Peyer's patch (tissue), 4 donors: Measurements from ENCODE around the gene SRC. TPM values are rescaled to one million over a fixed set of nuclear protein-coding genes. Genes with fewer than 3 reads are reported as not detected.
A peak's percentile ranks its signal among the peaks of the same experiment; 100 is the strongest.

Source experiments
- DNase-seq, 3 donors: peaks; one replicate each; pipeline ENCODE4 v3.0.0-alpha.2; 2017 to 2019
- H3K27ac ChIP-seq, 4 donors: fragments of 200-600 bp; sonication (generic); one replicate each; pipeline ENCODE4 v1.5.1; 2016 to 2019
- H3K27me3 ChIP-seq, 2 donors: fragments of 200-600 bp; sonication (generic); one replicate each; pipeline ENCODE4 v1.5.1; 2019
- H3K36me3 ChIP-seq, 3 donors: fragments of 200-600 bp; sonication (generic); one replicate each; pipeline ENCODE4 v1.5.1; 2016 to 2019
- H3K4me1 ChIP-seq, 4 donors: fragments of 200-600 bp; sonication (generic); one replicate each; pipeline ENCODE4 v1.5.1; 2016 to 2019
- H3K4me3 ChIP-seq, 4 donors: fragments of 200-600 bp; sonication (generic); 1 replicate in 3 of 4; 2 replicates in 1 of 4; pipeline ENCODE4 v1.5.1; 2016 to 2019; ENCODE audit warnings: mild to moderate bottlenecking in 1 of 4
- H3K9me3 ChIP-seq, 4 donors: fragments of 200-600 bp; sonication (generic); one replicate each; pipeline ENCODE4 v1.5.1; 2016 to 2019; ENCODE audit warnings: mild to moderate bottlenecking in 1 of 4
- CTCF ChIP-seq, 6 experiments: fragments of 450-650 bp in 4 of 6; fragments of 200-600 bp in 2 of 6; sonication (generic) in 1 of 6; IDR thresholded peaks; one replicate each; pipeline ENCODE4 v1.5.1; 2017 to 2019; ENCODE audit warnings: antibody characterized with exemption in 6 of 6, mild to moderate bottlenecking in 3 of 6, moderate library complexity in 1 of 6
- POLR2A ChIP-seq, 2 donors: fragments of 450-650 bp; IDR thresholded peaks; one replicate each; pipeline ENCODE4 v1.5.1; 2017; ENCODE audit warnings: antibody characterized with exemption in 2 of 2, mild to moderate bottlenecking in 2 of 2, moderate library complexity in 2 of 2
- total RNA-seq, 4 donors: library from RNA; depleted of rRNA; stranded (reverse); fragments of >200 nt; gene quantifications; one replicate each; pipeline ENCODE4 v1.1.0, GENCODE V29; 2016

The SRC gene
- total RNA-seq, 4 donors from 2014 or later = 85.8 to 187 (median 146) TPM

DNA sequence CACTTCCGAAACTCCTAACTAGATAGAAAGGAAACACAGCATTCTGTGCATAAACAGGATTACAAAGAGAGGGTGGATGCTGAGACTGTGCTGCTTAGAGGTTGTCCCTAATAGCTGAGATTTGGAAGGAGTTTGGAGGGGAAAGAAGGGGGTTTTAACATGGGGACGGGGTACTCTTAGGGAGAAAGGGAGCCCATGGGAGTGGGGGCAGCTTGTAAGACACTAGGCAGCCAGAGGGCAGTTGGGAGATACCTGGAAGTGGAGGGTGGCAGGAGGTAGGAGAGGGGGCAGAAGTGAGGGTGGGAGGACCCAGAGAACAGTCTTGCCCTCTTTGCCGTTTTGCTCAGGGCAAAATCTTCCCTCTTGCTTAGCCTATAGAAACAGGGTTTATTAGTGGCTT, 40.1 kb upstream of the SRC start:
- H3K27me3 ChIP-seq = no peaks in the 10 kb centered on the region
- H3K9me3 ChIP-seq = no peaks in the 10 kb centered on the region
- peaks cover 0 to 64% (median 0%) of the 10 kb centered on the region in 3 donors for H3K36me3 ChIP-seq
- no peak overlapping the region for H3K27ac ChIP-seq
- H3K4me3 ChIP-seq = no peak overlapping the region
- H3K4me1 ChIP-seq = peaks cover 0 to 26% (median 2%) of the 10 kb centered on the region in 4 donors
- DNase-seq = peak in 1 of 3 donors; percentile 31
- TF ChIP-seq CTCF (IDR thresholded peaks at IDR 0.05) (no peak), POLR2A (IDR thresholded peaks at IDR 0.05) (no peak)

GRCh38 chr20:37308086-37309050, 37.6 kb upstream of the SRC start:
- Histone ChIP-seq H3K4me3 (no peak overlapping the region), H3K27ac (peak overlapping the region in 3 of 4 donors; percentile 45 to 78 (median 67)), H3K36me3 (peaks cover 0 to 42% (median 0%) of the 10 kb centered on the region in 3 donors), H3K9me3 (no peaks in the 10 kb centered on the region), H3K27me3 (no peaks in the 10 kb centered on the region), H3K4me1 (peaks cover 0 to 30% (median 2%) of the 10 kb centered on the region in 4 donors)
- TF ChIP-seq POLR2A (IDR thresholded peaks at IDR 0.05) = peak in 1 of 2 donors; percentile 17
- TF ChIP-seq CTCF (IDR thresholded peaks at IDR 0.05) = no peak
- peak in 1 of 3 donors; percentile 51 for DNase-seq

- TF ChIP-seq POLR2A (IDR thresholded peaks at IDR 0.05) = no peak
- no peak for TF ChIP-seq CTCF (IDR thresholded peaks at IDR 0.05)
These were observed 36.6 kb upstream of the SRC start for GRCh38 chr20:37309290-37309689.

GRCh38 chr20:37309936-37310590, 35.9 kb upstream of the SRC start:
- Histone ChIP-seq H3K4me1 (peaks cover 0 to 43% (median 5%) of the 10 kb centered on the region in 4 donors), H3K4me3 (no peak overlapping the region), H3K27me3 (no peaks in the 10 kb centered on the region), H3K27ac (peak overlapping the region in 2 of 4 donors; percentile 8 to 19), H3K9me3 (no peaks in the 10 kb centered on the region), H3K36me3 (peaks cover 0 to 34% (median 0%) of the 10 kb centered on the region in 3 donors)
- TF ChIP-seq POLR2A (IDR thresholded peaks at IDR 0.05) (no peak), CTCF (IDR thresholded peaks at IDR 0.05) (no peak)
- peak in 1 of 3 donors; percentile 37 for DNase-seq

More at GRCh38 chr20:37309290-37309689, 36.6 kb upstream of the SRC start:
- Histone ChIP-seq H3K36me3 (peaks cover 0 to 37% (median 0%) of the 10 kb centered on the region in 3 donors), H3K9me3 (no peaks in the 10 kb centered on the region), H3K4me3 (no peak overlapping the region), H3K27me3 (no peaks in the 10 kb centered on the region), H3K27ac (peak overlapping the region in 3 of 4 donors; percentile 2 to 78 (median 67)), H3K4me1 (peaks cover 0 to 35% (median 2%) of the 10 kb centered on the region in 4 donors)
- peak in 1 of 3 donors; percentile 34 for DNase-seq

- no peaks in the 10 kb centered on the region for H3K9me3 ChIP-seq
- peak in 1 of 3 donors; percentile 45 for DNase-seq
- H3K27ac ChIP-seq = no peak overlapping the region
- peaks cover 4 to 51% (median 11%) of the 10 kb centered on the region in 4 donors for H3K4me1 ChIP-seq
- H3K4me3 ChIP-seq = no peak overlapping the region
- TF ChIP-seq POLR2A (IDR thresholded peaks at IDR 0.05) = no peak
- TF ChIP-seq CTCF (IDR thresholded peaks at IDR 0.05) = no peak
- H3K27me3 ChIP-seq = no peaks in the 10 kb centered on the region
- peaks cover 0 to 36% (median 0%) of the 10 kb centered on the region in 3 donors for H3K36me3 ChIP-seq
These were observed 35.0 kb upstream of the SRC start for GRCh38 chr20:37310951-37311350.
